Activated CD4-positive, alpha-beta T cell treated with anti-CD3 and anti-CD28 coated beads, Interleukin-2, amount 50 U/mL, for 1 hour (primary cell): ENCODE results near the gene POFUT2.

ENCODE experiments used
- DNase-seq: peaks from one replicate; pipeline ENCODE4 v3.0.0-alpha.2; 2020

The POFUT2 gene

DNA sequence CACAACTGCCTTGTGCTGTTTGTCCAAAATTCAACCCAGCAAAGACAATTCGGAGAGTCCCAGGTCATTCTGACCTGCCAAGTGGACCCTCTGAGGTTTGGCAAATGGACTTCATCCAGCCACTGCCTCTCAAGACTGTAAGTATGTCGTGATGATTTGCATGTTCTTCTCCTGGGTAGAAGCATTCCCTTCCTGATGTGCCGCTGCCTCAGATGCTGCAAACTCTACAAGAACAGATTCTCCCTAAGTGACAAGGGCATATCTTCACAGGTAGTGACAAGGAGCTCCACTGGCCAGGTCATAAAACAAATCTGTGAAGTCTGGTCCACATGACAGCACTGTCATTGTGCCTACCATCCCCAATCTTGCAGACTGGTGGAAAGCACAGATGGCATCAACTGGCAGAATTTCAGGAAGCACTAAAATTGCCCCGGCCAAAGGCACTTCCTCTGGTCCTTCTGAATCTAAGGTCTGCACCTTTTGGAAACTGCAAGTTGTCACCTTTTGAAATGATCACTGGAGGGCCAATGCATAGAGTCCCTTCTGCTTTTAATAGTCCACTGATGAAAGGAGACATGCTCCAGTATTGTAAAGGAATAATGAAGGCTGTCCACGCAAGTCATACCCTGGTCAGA, 27.4 kb downstream of the POFUT2 start:
- no peak for DNase-seq

DNA sequence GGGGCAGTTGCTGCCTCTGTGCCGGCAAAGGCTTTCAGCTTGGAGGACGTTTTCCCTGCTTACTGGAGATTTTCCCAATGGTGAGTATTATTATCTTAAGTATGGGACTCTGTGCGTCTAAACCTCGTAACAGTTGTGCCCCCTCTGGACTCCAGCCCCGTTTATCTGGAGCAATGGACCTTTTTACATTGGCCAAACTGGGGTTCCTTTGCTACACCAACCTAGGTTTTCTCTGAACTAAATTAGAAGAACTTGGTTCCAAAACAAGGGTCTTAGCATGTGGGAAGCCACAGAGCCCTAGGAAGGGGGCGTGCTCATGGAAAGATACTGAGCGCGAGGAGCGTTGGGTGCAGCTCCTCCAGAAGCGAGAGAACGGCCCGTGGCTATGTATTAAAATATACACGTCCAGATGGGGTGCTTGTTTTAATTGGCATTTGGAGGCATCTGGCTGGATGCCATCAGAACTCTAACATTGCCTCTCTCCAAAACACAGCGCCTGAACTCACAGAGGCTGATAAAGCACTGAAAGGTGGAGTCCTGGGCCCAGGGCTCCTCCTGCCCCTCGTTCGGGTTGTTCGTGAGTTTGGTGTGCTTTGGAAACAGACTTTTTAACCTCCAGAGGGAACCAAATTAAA, 28.4 kb downstream of the POFUT2 start:
- DNase-seq = no peak

GRCh38 chr21:45258466-45258865, 29.2 kb downstream of the POFUT2 start:
- no peak for DNase-seq

- no peak for DNase-seq
These were observed 29.9 kb downstream of the POFUT2 start for GRCh38 chr21:45257673-45258341.

- DNase-seq = no peak
These were observed 30.6 kb downstream of the POFUT2 start for GRCh38 chr21:45256912-45257672.

DNA sequence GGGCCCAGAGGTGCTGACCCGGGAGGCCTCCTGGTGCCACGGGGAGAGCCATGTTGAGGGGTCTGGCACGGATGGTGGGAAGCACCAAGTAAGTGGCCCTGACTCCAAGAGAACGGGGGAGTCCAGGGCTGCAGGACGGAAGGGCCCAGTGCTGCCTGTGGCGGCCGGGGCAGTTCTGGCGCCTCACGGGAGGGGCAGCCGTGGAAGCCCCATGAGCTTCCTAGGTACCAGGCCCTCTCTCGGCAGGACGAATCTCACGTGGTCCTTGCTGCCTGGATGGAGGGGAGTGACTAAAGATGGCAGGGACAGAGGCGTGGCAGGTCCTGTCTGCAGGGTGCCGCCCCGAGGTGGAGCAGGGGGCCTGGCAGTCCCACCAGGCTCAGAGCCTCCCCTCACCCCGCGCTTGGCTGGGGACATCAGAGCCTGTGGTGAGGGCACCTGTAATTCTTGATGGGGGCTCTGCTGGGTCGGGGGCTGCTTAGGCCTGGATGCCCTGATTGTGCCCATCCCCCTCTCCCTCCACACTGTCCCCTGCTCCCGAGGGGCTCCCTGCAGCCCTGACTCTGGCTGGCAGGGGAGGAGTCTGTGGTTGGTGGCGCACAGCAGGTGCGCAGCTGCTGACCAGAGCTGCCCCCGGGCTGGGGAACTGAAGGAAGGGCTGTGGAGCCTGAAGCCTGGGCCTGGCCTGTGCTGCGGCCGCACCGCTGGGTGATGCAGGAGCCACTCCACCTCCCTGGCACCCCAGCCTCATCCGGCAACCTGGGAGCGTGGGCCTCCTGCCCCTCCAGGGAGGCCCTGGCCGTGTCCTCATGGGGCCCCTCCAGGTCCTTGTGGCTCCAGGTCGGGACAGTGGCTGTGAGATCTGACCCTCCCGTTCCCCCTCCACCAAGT, 31.4 kb downstream of the POFUT2 start:
- DNase-seq = no peak

- no peak for DNase-seq
These were observed 32.2 kb downstream of the POFUT2 start for GRCh38 chr21:45255381-45256020.

GRCh38 chr21:45254460-45254930, 33.2 kb downstream of the POFUT2 start:
- no peak for DNase-seq

GRCh38 chr21:45253633-45254459, 33.8 kb downstream of the POFUT2 start:
- no peak for DNase-seq

DNA sequence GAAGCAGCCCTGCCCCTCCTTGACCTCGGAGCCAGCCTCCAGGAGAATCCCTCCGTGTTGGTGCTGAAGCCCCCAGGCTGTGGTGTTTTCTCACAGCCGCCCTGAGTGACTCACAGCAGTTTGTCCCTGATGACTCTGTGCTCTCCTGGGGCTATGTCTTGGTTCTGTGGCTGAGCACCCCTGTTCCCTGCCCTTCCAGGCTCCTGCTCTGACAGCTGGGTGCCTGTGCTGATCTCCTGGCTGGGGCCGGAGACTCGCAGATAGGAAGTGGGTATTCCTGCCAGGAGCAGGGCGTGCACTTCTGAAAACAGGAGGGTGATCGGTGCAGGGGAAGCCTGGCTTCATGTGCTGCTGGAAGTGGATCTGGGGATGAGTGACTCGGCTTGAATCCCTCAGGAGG, 34.5 kb downstream of the POFUT2 start:
- no peak for DNase-seq

- DNase-seq = no peak
These were observed 35.2 kb downstream of the POFUT2 start for GRCh38 chr21:45252448-45252925.

- DNase-seq = no peak
These were observed 35.9 kb downstream of the POFUT2 start for GRCh38 chr21:45251635-45252447.

DNA sequence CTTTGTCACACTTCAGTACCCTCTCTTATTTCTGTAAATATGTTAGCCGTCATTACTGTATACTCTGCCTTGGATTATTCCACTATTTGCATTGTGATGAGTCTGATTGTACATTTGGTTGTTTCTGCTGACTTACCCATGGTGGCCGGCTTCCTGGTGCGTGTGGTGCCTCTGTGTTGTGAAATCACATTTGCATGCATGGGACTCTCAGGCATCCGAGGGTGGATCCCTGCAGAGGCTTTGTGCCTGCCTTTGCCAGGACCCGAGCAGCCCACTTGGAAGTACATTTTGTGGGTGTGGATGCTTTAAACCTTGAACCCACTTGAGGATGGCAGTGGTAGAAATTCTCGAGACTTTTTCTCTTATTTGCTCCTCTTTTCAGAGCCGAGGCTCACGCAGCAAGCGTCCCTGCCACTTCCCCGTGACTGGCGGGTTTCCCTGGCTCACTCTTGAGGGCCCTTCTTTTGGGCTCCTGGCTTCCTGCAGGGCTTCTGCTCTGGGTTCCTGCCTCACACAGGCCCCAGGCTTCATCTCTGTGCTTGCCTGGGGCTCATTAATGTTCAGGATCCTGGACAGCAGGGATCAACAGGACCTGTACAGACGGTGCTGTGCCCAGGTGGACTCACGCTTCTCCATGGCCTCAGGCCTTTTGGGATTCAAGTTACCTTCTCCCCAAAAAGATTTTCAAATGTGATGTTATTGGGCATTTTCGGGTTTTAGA, 36.6 kb downstream of the POFUT2 start:
- DNase-seq = no peak

DNA sequence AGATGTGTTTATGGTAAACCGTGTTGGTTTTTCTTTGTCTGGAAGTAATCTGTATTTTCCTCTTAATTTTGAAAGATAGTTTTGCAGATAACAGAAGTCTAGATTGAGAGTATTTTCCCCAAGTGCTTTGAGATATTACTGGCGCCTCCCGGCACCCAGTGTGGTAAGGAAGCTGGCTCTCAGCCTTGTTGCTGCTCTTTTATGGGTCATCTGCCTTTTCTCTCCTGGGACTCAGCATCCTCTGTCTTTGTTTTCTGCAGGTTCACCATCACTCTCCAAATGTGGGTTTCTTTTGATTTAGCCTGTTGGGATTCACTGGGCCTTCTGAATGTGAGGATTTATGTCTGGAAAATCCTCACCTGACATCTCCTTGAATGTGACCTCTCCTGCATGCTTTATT, 37.4 kb downstream of the POFUT2 start:
- DNase-seq = no peak

- no peak for DNase-seq
These were observed 38.1 kb downstream of the POFUT2 start for GRCh38 chr21:45249626-45250025.

GRCh38 chr21:45248893-45249381, 38.8 kb downstream of the POFUT2 start:
- no peak for DNase-seq

GRCh38 chr21:45248301-45248892, 39.3 kb downstream of the POFUT2 start:
- DNase-seq = no peak
